Measurements from ENCODE around the gene ARL16.

Gene ARL16, protein sequence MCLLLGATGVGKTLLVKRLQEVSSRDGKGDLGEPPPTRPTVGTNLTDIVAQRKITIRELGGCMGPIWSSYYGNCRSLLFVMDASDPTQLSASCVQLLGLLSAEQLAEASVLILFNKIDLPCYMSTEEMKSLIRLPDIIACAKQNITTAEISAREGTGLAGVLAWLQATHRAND

GRCh38 chr17:81683584-81684441 lies at the start of gene ARL16, which contains the start of gene HGS:
TSS of gene ARL16 (minus strand) at chr17:81683797. CDS start at chr17:81683753, 44 bp downstream.
TSS of gene HGS (plus strand) at chr17:81684011. CDS start at chr17:81684067, 56 bp downstream.
- DNase-seq (ENCODE audit: low read depth): peak; percentile 96

DNA sequence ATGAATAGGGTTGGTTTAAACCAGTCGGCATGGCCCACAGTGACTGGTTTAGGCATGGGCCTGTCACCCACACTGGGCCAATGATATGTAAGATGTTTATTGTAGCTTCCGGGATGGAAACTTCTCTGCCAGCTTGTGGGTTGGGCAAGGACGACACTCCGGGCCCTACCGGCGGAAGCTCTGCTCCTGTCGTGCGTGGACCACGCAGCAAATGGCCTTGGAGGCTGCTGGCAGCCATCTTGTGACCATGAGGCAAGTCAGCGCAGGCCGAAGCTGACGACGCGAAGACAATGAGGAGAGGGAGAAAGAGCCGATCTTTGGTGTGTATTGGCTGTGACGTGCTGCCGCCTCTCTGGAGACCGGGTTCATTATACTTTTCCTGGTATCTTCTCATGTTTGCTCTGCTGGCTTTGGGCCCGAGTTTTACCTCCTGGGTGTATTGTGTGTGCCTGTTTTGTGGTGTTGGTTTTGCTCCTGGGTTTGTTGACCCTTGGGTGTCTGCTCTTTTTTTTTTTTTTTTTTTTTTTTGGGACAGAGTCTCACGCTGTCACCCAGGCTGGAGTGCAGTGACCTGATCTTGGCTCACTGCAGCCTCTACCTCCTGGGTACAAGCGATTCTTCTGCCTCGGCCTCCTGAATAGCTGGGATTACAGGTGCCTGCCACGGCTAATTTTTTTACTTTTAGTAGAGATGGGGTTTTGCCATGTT lies 43.9 kb upstream of the ARL16 start:
- DNase-seq (ENCODE audit: low read depth): no peak

DNA sequence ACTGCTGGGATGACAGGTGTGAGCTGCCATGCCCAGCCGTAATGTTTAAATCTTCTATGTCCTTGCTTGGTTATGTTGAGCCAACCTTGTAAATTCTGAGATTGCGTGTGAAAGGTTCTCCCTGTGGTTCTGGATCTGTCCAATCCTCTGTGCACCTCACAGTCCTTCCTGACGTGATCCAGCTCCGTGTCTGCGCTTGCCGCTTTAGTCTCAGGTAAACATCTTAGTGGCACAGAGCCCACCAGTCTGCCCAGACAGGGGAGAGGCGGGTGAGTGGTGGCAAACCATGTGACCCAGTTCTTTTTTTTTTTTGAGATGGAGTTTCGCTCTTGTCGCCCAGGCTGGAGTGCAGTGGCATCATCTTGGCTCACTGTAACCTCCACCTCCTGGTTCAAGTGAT lies 42.4 kb upstream of the ARL16 start:
- DNase-seq (ENCODE audit: low read depth): no peak

DNA sequence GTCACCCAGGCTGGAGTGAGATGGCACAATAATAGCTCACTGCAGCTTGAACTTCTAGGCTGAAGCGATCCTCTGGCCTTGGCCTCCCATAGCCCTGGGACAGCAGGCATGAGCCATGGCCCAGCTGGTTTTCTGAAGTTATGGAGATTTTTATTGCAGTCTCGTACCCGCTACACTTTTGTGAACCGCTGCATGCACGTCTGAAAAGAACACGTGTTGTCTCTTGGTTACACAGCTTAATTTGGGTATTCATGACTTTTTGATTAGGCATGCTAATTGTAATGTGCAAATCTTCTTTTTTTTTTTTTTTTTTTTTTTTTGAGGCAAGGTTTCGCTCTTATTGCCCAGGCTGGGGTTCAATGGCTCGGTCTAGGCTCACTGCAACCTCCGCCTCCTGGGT lies 41.8 kb upstream of the ARL16 start:
- no peak for DNase-seq (ENCODE audit: low read depth)

- DNase-seq (ENCODE audit: low read depth): no peak
Measured at GRCh38 chr17:81723651-81724209, 40.1 kb upstream of the ARL16 start.

DNA sequence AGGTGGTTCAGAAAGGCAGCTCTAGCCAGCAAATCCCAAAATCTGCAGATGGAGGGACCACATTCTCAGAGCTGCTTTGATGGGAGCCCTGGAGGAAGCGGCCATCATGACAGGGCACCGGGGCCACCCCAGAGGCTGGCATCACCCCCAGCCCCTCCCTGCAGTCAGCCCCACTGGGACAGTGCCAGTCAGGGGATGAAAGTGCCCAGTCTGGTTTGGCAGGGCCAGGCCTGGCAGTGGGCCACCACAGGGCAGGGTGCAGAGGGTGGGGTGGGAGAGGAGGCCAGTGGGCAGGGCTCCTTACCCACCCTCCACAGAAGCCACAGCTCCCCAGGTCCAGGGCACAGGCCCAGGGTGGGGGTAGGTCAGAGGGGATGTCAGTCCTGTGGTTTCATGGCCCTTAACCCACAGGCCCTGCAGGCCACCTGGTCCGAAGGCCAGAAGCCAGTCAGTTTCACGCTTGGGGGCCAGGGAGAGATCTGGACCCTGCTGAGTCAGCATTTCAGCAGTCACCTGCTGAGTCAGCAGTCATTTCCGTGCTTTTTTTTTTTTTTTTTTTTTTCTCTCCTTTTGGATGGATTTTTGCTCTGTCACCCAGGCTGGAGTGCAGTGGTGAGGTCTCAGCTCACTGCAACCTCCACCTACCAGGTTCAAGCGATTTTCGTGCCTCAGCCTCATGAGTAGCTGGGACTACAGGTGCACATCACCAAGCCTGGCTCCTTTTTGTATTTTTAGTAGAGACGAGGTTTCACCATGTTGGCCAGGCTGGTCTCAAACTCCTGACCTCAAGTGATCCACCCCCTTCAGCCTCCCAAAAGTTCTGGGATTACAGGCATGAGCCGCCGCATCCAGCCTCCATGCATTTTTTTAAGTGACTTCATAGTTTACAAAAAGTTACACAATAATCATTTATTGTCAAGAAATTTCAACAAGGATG lies 38.9 kb upstream of the ARL16 start:
- no peak for DNase-seq (ENCODE audit: low read depth)

GRCh38 chr17:81720267-81721071 lies 36.9 kb upstream of the ARL16 start:
- DNase-seq (ENCODE audit: low read depth): no peak

DNA sequence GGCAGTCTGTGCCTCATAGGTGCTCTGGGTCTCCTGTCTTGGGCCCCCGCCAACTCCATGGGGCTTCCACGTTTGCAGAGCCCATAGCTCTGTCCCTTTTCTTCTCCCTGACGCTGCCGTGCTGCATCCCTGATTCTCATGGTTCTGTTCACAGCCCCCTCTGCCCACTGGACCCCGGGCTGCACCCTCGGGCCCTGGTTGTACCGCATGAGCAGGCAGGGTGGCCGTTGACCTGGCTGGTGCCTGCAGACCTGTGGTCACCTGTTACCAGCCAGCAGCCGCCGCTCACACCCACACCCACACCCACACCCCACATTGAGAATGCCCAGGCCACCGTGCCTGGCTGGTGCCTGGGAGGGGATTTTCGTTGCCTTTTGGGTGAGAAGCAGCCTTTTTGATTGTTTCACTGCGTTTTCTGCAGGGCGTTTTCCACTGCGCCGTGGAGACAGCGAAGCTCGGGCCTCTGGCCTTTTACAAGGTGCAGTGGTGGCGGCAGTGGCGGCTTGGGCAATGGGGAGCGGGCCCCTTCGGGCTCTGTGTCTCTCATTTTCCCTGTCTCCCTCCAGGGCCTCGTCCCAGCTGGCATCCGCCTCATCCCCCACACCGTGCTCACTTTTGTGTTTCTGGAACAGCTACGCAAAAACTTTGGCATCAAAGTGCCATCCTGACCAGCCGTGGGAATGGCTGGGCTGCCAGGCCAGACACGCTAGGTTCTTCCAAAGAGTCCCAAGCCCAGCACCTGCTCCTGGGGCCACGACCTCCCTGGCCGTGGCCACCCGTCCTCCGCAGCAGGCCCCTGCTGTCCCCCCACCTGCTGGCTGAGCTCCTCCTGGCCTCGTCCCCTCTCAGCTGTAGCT lies 36.0 kb upstream of the ARL16 start:
- no peak for DNase-seq (ENCODE audit: low read depth)

GRCh38 chr17:81717766-81718089 lies 34.1 kb upstream of the ARL16 start:
- DNase-seq (ENCODE audit: low read depth): no peak

DNA sequence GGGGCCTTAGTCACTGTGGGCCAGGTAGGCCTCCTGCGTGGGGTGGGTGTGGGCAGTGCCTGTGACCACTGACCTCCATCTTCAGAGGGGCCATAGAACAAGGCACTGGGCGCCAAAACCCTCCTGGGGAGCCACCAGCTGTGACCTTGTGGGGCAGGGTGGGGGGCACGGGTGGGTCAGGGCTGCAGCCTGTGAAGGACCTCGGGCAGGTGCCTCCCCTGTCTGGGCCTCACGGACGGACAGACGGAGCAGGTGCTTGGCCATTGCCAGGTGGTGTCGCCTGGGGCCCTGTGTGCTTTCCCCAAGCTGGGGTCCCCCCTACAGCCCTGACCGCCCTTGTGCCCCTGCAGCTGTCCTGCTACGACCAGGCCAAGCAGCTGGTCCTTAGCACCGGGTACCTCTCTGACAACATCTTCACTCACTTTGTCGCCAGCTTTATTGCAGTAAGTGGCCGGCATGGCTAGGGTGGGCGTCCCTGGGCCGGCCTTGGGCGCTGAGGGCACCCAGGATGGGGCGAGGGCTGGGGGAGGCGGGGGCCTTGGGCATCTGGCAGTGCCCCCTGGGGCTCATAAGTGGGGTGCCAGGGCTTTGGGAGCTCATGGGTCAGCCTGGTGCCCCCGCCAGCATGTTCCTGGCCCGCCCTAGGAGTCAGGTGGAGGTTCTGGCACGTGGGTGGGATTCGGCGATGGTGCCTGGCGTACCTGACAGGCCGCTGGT lies 33.6 kb upstream of the ARL16 start:
- DNase-seq (ENCODE audit: low read depth): no peak

DNA sequence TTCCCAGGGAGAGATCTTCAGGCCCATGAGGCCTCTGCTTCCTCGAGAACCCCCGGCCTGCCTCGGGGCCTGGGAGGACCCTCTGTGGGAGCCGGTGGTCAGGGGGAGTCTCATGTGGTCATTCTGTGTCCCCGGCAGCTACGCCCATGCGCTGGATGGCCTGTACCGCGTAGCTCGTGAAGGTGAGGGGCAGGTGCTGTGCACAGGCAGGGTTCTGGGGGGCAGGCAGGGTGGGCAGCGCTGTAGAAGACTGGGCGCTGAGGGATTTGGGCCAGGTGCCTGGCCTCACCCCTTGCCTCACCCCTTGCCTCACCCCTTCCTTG lies 33.0 kb upstream of the ARL16 start:
- no peak for DNase-seq (ENCODE audit: low read depth)

- DNase-seq (ENCODE audit: low read depth): no peak
Measured at GRCh38 chr17:81715872-81716673, 32.5 kb upstream of the ARL16 start.

- no peak for DNase-seq (ENCODE audit: low read depth)
Measured at GRCh38 chr17:81715107-81715871, 31.7 kb upstream of the ARL16 start.

DNA sequence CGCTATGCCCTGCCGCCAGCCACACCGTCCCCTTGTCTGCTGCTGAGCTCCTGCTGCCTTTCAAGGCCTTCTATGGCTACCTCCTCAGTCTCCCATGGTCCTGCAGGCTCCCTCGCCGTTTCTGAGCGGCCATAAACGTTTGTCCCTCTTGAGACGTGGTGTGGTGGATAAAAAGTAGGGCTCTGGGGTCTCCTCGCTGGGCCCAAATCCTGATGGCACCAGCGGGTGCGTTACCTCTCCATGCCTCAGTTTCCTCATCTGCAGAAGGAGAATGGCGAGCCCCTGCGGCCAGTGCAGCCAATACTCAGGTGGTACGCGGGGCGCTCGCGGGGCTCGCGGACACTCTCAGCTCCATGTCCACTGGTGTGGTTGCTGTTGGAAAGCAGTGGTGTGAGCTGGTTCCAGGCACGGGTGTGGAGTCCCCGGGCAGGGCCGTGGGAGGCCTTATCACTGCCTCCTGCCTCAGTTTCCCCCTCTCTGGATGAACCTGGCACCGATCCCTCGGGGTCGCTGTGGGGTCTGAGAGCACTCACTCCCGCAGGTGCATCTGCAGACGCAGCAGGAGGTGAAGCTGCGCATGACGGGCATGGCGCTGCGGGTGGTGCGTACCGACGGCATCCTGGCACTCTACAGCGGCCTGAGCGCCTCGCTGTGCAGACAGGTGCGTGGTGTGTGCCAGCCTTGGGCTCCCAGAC lies 31.0 kb upstream of the ARL16 start:
- no peak for DNase-seq (ENCODE audit: low read depth)

- DNase-seq (ENCODE audit: low read depth): no peak
Measured at GRCh38 chr17:81713556-81714411, 30.2 kb upstream of the ARL16 start.

DNA sequence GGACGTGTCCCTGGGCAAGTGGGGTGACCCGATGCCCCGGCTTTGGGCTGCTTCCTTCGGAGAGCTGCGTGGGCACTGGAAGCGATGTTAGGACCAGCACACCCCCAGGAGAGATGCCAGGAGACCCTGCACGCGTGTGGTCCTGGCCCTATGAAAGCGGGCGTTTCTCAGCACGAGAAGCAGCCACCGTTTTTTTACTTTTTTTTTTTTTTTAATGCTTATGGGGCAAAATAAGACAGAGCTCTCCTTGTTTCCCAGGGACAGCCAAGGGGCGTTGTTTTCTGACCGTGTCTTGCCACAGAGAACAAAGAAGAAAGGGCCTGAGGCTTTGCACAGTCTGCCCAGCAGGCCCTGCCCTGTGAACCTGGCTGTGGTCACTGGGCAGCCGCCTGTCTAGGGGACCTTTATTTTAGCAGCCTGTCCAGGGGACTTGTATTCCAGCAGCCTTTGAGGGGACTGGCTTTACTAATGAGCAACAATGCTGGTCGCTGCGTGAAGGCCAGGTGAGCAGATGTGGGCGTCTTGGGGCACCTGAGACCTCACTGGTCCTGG lies 29.5 kb upstream of the ARL16 start:
- DNase-seq (ENCODE audit: low read depth): no peak

Data from activated T-helper 9 cell treated with anti-CD3 and anti-CD28 coated beads, Interleukin-2, amount 50 U/mL, for 16 hours (primary cell).